ENCODE data around the gene ZNF175.

ZNF175 gene

GRCh38 chr19:51546650-51547396 is 24.3 kb upstream of the ZNF175 start:
- no peak overlapping the region for H3K4me3 Mint-ChIP-seq
- peaks cover 28% of the 10 kb centered on the region for H3K4me1 Mint-ChIP-seq (ENCODE audit: low read depth)
- H3K36me3 Mint-ChIP-seq, result no peaks in the 10 kb centered on the region
- H3K27ac Mint-ChIP-seq, result no peak overlapping the region
- no peaks in the 10 kb centered on the region for H3K9me3 Mint-ChIP-seq (ENCODE audit: low read depth)
- peaks cover 17% of the 10 kb centered on the region for H3K27me3 Mint-ChIP-seq

- peak overlapping the region; percentile 19 for H3K27ac Mint-ChIP-seq
- H3K4me3 Mint-ChIP-seq, result no peak overlapping the region
- no peaks in the 10 kb centered on the region for H3K36me3 Mint-ChIP-seq
- peaks cover 35% of the 10 kb centered on the region for H3K4me1 Mint-ChIP-seq (ENCODE audit: low read depth)
- H3K9me3 Mint-ChIP-seq (ENCODE audit: low read depth), result no peaks in the 10 kb centered on the region
- H3K27me3 Mint-ChIP-seq, result peaks cover 20% of the 10 kb centered on the region
Measured at GRCh38 chr19:51547397-51548212, 23.5 kb upstream of the ZNF175 start.

- peaks cover 22% of the 10 kb centered on the region for H3K27me3 Mint-ChIP-seq
- no peaks in the 10 kb centered on the region for H3K9me3 Mint-ChIP-seq (ENCODE audit: low read depth)
- no peak overlapping the region for H3K4me3 Mint-ChIP-seq
- no peak overlapping the region for H3K27ac Mint-ChIP-seq
- H3K4me1 Mint-ChIP-seq (ENCODE audit: low read depth), result peaks cover 37% of the 10 kb centered on the region
- H3K36me3 Mint-ChIP-seq, result no peaks in the 10 kb centered on the region
Measured at GRCh38 chr19:51548213-51548651, 22.9 kb upstream of the ZNF175 start.

GRCh38 chr19:51548891-51549305 is 22.2 kb upstream of the ZNF175 start:
- no peak overlapping the region for H3K4me3 Mint-ChIP-seq
- peaks cover 37% of the 10 kb centered on the region for H3K4me1 Mint-ChIP-seq (ENCODE audit: low read depth)
- no peaks in the 10 kb centered on the region for H3K36me3 Mint-ChIP-seq
- peaks cover 22% of the 10 kb centered on the region for H3K27me3 Mint-ChIP-seq
- no peaks in the 10 kb centered on the region for H3K9me3 Mint-ChIP-seq (ENCODE audit: low read depth)
- H3K27ac Mint-ChIP-seq, result no peak overlapping the region

- no peaks in the 10 kb centered on the region for H3K36me3 Mint-ChIP-seq
- peaks cover 37% of the 10 kb centered on the region for H3K4me1 Mint-ChIP-seq (ENCODE audit: low read depth)
- H3K27me3 Mint-ChIP-seq, result peaks cover 26% of the 10 kb centered on the region
- H3K4me3 Mint-ChIP-seq, result no peak overlapping the region
- H3K9me3 Mint-ChIP-seq (ENCODE audit: low read depth), result no peaks in the 10 kb centered on the region
- no peak overlapping the region for H3K27ac Mint-ChIP-seq
Measured at GRCh38 chr19:51549533-51550324, 21.4 kb upstream of the ZNF175 start.

- H3K27me3 Mint-ChIP-seq, result peaks cover 31% of the 10 kb centered on the region
- H3K36me3 Mint-ChIP-seq, result no peaks in the 10 kb centered on the region
- H3K4me1 Mint-ChIP-seq (ENCODE audit: low read depth), result peaks cover 37% of the 10 kb centered on the region
- no peak overlapping the region for H3K27ac Mint-ChIP-seq
- H3K4me3 Mint-ChIP-seq, result no peak overlapping the region
- no peaks in the 10 kb centered on the region for H3K9me3 Mint-ChIP-seq (ENCODE audit: low read depth)
Measured at GRCh38 chr19:51550848-51551672, 20.0 kb upstream of the ZNF175 start.

- Mint-ChIP-seq H3K27me3 (peaks cover 29% of the 10 kb centered on the region), H3K4me3 (no peak overlapping the region), H3K4me1 (ENCODE audit: low read depth) (peaks cover 30% of the 10 kb centered on the region), H3K9me3 (ENCODE audit: low read depth) (no peaks in the 10 kb centered on the region), H3K36me3 (no peaks in the 10 kb centered on the region), H3K27ac (no peak overlapping the region)
Measured at GRCh38 chr19:51551673-51552432, 19.2 kb upstream of the ZNF175 start.

- Mint-ChIP-seq H3K4me3 (no peak overlapping the region), H3K27me3 (peaks cover 29% of the 10 kb centered on the region), H3K9me3 (ENCODE audit: low read depth) (no peaks in the 10 kb centered on the region), H3K36me3 (no peaks in the 10 kb centered on the region), H3K4me1 (ENCODE audit: low read depth) (peaks cover 29% of the 10 kb centered on the region), H3K27ac (no peak overlapping the region)
Measured at GRCh38 chr19:51552608-51552995, 18.5 kb upstream of the ZNF175 start.

- Mint-ChIP-seq H3K27ac (no peak overlapping the region), H3K27me3 (peaks cover 28% of the 10 kb centered on the region)
Measured at GRCh38 chr19:51552996-51553725, 17.9 kb upstream of the ZNF175 start.

GRCh38 chr19:51559240-51559639 is 11.8 kb upstream of the ZNF175 start:
- H3K27ac Mint-ChIP-seq, result no peak overlapping the region
- no peaks in the 10 kb centered on the region for H3K9me3 Mint-ChIP-seq (ENCODE audit: low read depth)
- H3K36me3 Mint-ChIP-seq, result no peaks in the 10 kb centered on the region
- no peak overlapping the region for H3K4me3 Mint-ChIP-seq
- no peaks in the 10 kb centered on the region for H3K4me1 Mint-ChIP-seq (ENCODE audit: low read depth)
- peaks cover 34% of the 10 kb centered on the region for H3K27me3 Mint-ChIP-seq

More at GRCh38 chr19:51552996-51553725, 17.9 kb upstream of the ZNF175 start:
- Mint-ChIP-seq H3K4me1 (ENCODE audit: low read depth) (peaks cover 24% of the 10 kb centered on the region), H3K4me3 (no peak overlapping the region), H3K36me3 (no peaks in the 10 kb centered on the region), H3K9me3 (ENCODE audit: low read depth) (no peaks in the 10 kb centered on the region)

GRCh38 chr19:51560339-51560738 is 10.7 kb upstream of the ZNF175 start:
- Mint-ChIP-seq H3K27ac (no peak overlapping the region), H3K36me3 (no peaks in the 10 kb centered on the region), H3K9me3 (ENCODE audit: low read depth) (no peaks in the 10 kb centered on the region), H3K4me1 (ENCODE audit: low read depth) (no peaks in the 10 kb centered on the region), H3K27me3 (peaks cover 30% of the 10 kb centered on the region), H3K4me3 (no peak overlapping the region)

GRCh38 chr19:51564791-51565190 is 6.3 kb upstream of the ZNF175 start:
- Mint-ChIP-seq H3K27me3 (peaks cover 29% of the 10 kb centered on the region), H3K36me3 (no peaks in the 10 kb centered on the region), H3K9me3 (ENCODE audit: low read depth) (no peaks in the 10 kb centered on the region), H3K4me3 (no peak overlapping the region), H3K4me1 (ENCODE audit: low read depth) (no peaks in the 10 kb centered on the region), H3K27ac (no peak overlapping the region)

- Mint-ChIP-seq H3K27me3 (peaks cover 24% of the 10 kb centered on the region), H3K9me3 (ENCODE audit: low read depth) (no peaks in the 10 kb centered on the region), H3K4me1 (ENCODE audit: low read depth) (peaks cover 2% of the 10 kb centered on the region), H3K4me3 (no peak overlapping the region), H3K36me3 (no peaks in the 10 kb centered on the region), H3K27ac (no peak overlapping the region)
Measured at GRCh38 chr19:51565583-51565982, 5.5 kb upstream of the ZNF175 start.

Data from activated naive CD8-positive, alpha-beta T cell (primary cell).